ENCODE data around the gene OBSCN. TPM values are rescaled to one million over a fixed set of nuclear protein-coding genes. Genes with fewer than 3 reads are reported as not detected.
"Not testable (repeated sequence)": the region's sequence is repeated elsewhere in the genome, so short reads cannot be mapped to it uniquely, and the experiment has no call there.

OBSCN gene
- polyA plus RNA-seq, 3 donors: 32.0 to 53.4 (median 48.5) TPM

- no peak for DNase-seq
These were observed 19.3 kb downstream of the OBSCN start for GRCh38 chr1:228226956-228227791.

GRCh38 chr1:228228147-228228546 is 20.3 kb downstream of the OBSCN start:
- not testable (repeated sequence) for DNase-seq

- DNase-seq: no peak
These were observed 20.8 kb downstream of the OBSCN start for GRCh38 chr1:228228601-228229074.

GRCh38 chr1:228231189-228231588 is 23.3 kb downstream of the OBSCN start:
- no peak for DNase-seq

- DNase-seq: no peak
These were observed 25.3 kb downstream of the OBSCN start for GRCh38 chr1:228233136-228233535.

- no peak for DNase-seq
These were observed 27.1 kb downstream of the OBSCN start for GRCh38 chr1:228234921-228235320.

- DNase-seq: no peak
These were observed 28.9 kb downstream of the OBSCN start for GRCh38 chr1:228236744-228237143.

GRCh38 chr1:228238007-228238406 is 30.2 kb downstream of the OBSCN start:
- DNase-seq: no peak

- DNase-seq: no peak
These were observed 30.6 kb downstream of the OBSCN start for GRCh38 chr1:228238461-228238860.

- no peak for DNase-seq
These were observed 32.8 kb downstream of the OBSCN start for GRCh38 chr1:228240411-228241240.

GRCh38 chr1:228241259-228241658 is 33.4 kb downstream of the OBSCN start:
- no peak for DNase-seq

GRCh38 chr1:228242409-228242808 is 34.6 kb downstream of the OBSCN start:
- DNase-seq: no peak

GRCh38 chr1:228243093-228243492 is 35.2 kb downstream of the OBSCN start:
- no peak for DNase-seq

- DNase-seq: not testable (repeated sequence)
These were observed 36.1 kb downstream of the OBSCN start for GRCh38 chr1:228243989-228244388.

GRCh38 chr1:228245111-228245510 is 37.3 kb downstream of the OBSCN start:
- no peak for DNase-seq

GRCh38 chr1:228246216-228246900 is 38.5 kb downstream of the OBSCN start:
- DNase-seq: no peak

GRCh38 chr1:228249513-228250305 is 41.9 kb downstream of the OBSCN start:
- no peak for DNase-seq

- not testable (repeated sequence) for DNase-seq
These were observed 44.6 kb downstream of the OBSCN start for GRCh38 chr1:228252476-228252875.

- DNase-seq: no peak
These were observed 49.0 kb downstream of the OBSCN start for GRCh38 chr1:228256626-228257375.

GRCh38 chr1:228258486-228258885 is 50.6 kb downstream of the OBSCN start:
- DNase-seq: no peak

Measured in renal pelvis (tissue), 4 donors.